NCI-H2029 treated with DMSO at 0.1 percent for 48 hours (cell line): ENCODE data around the gene UNC5CL.
"Not testable (repeated sequence)": the region's sequence is repeated elsewhere in the genome, so short reads cannot be mapped to it uniquely, and the experiment has no call there.

Experiments used
- DNase-seq: peaks from one replicate; lab custom pipeline; 2025; lab: John Stamatoyannopoulos, UW

Gene UNC5CL

GRCh38 chr6:41040101-41040939 is 1.3 kb upstream of the UNC5CL start:
- no peak for DNase-seq

GRCh38 chr6:41038205-41038604 is 816 bp downstream of the UNC5CL start:
- no peak for DNase-seq

- DNase-seq: no peak
Observed at GRCh38 chr6:41037107-41037900, 1.7 kb downstream of the UNC5CL start.

GRCh38 chr6:41036601-41037000 is 2.4 kb downstream of the UNC5CL start:
- DNase-seq: no peak

GRCh38 chr6:41036186-41036585 is 2.8 kb downstream of the UNC5CL start:
- no peak for DNase-seq

GRCh38 chr6:41033776-41034175 is 5.2 kb downstream of the UNC5CL start:
- no peak for DNase-seq

GRCh38 chr6:41032830-41033229 is 6.2 kb downstream of the UNC5CL start:
- DNase-seq: no peak

- DNase-seq: no peak
Observed at GRCh38 chr6:41028561-41029412, 10.2 kb downstream of the UNC5CL start.

- DNase-seq: no peak
Observed at GRCh38 chr6:41027799-41028560, 11.0 kb downstream of the UNC5CL start.

- DNase-seq: no peak
Observed at GRCh38 chr6:41027241-41027640, 11.8 kb downstream of the UNC5CL start.

- DNase-seq: no peak
Observed at GRCh38 chr6:41025966-41026530, 13.0 kb downstream of the UNC5CL start.

GRCh38 chr6:41023114-41023513 is 15.9 kb downstream of the UNC5CL start:
- no peak for DNase-seq

GRCh38 chr6:41022294-41022693 is 16.7 kb downstream of the UNC5CL start:
- DNase-seq: no peak

- DNase-seq: no peak
Observed at GRCh38 chr6:41021832-41022231, 17.2 kb downstream of the UNC5CL start.

GRCh38 chr6:41017663-41018062 is 21.4 kb downstream of the UNC5CL start:
- no peak for DNase-seq

- not testable (repeated sequence) for DNase-seq
Observed at GRCh38 chr6:41015860-41016259, 23.2 kb downstream of the UNC5CL start.

- DNase-seq: no peak
Observed at GRCh38 chr6:41014780-41015179, 24.2 kb downstream of the UNC5CL start.

- DNase-seq: no peak
Observed at GRCh38 chr6:41013466-41014153, 25.4 kb downstream of the UNC5CL start.

- no peak for DNase-seq
Observed at GRCh38 chr6:41011673-41012072, 27.3 kb downstream of the UNC5CL start.

GRCh38 chr6:41009669-41010068 is 29.4 kb downstream of the UNC5CL start:
- DNase-seq: no peak

GRCh38 chr6:41008011-41008410 is 31.0 kb downstream of the UNC5CL start:
- DNase-seq: no peak
